ENCODE results near the gene TRMT5. TPM values are rescaled to one million over a fixed set of nuclear protein-coding genes. Genes with fewer than 3 reads are reported as not detected.

TRMT5 gene
- total and polyA plus RNA-seq, 2 of the 8 experiments (the other 6 are each of a cell fraction or from before 2014, with no cell fraction given), result 4.3 to 24.2 TPM

GRCh38 chr14:60931218-60931617 is 49.7 kb downstream of the TRMT5 start:
- H3K4me2 ChIP-seq (ENCODE audit: insufficient read depth in 1 of 2, low read depth in 2 of 2, low read length in 2 of 2), result no peak overlapping the region
- H3K79me1 ChIP-seq (ENCODE audit: low read depth, low read length), result no peaks in the 10 kb centered on the region
- no peak overlapping the region for H3K4ac ChIP-seq (replicated peaks; ENCODE audit: insufficient read length, low read depth, low read length)
- no peak overlapping the region for H2BK12ac ChIP-seq (ENCODE audit: low read depth, low read length)
- 80% methylated on average over 1 of the region's 1 CpG; no CpG with 5 or more reads in 1 of the 2 experiments for WGBS, 2 experiments (ENCODE audit: extremely low coverage in 1 of 2, insufficient coverage in 1 of 2, insufficient read length in 1 of 2, insufficient replicate concordance in 2 of 2, low coverage in 1 of 2, low lambda C conversion rate in 2 of 2, missing lambda C conversion rate in 1 of 2)
- H2BK120ac ChIP-seq (replicated peaks; ENCODE audit: low read depth, low read length), result no peak overlapping the region
- no peak overlapping the region for H3K27ac ChIP-seq (ENCODE audit: low read depth, low read length)
- H3K23ac ChIP-seq (ENCODE audit: insufficient read length), result no peak overlapping the region
- H2AFZ ChIP-seq (ENCODE audit: low read length), result no peak overlapping the region
- H3K79me2 ChIP-seq (ENCODE audit: control insufficient read depth in 1 of 2, insufficient read depth in 2 of 2, low read length in 2 of 2), result no peaks in the 10 kb centered on the region
- peak overlapping the region; percentile 29; the same call in 1 of the 2 replicates for H4K8ac ChIP-seq (ENCODE audit: extremely low read depth, insufficient read depth, low read length)
- no peak overlapping the region for H3K14ac ChIP-seq (ENCODE audit: insufficient read length)
- TF ChIP-seq RBBP5 (IDR thresholded peaks at IDR 0.05; ENCODE audit: borderline replicate concordance, low read depth, low read length) (no peak), ZNF274 (IDR thresholded peaks at IDR 0.05; ENCODE audit: borderline replicate concordance, extremely low read depth, low read length) (no peak), SIX5 (IDR thresholded peaks at IDR 0.05; ENCODE audit: low read depth, low read length) (no peak)
- no peak for FAIRE-seq
- H3K9ac ChIP-seq (replicated peaks in 1 of 4; ENCODE audit: extremely low read depth in 1 of 4, low read depth in 3 of 4, low read length in 3 of 4), result no peak overlapping the region
- no peak overlapping the region for H3K56ac ChIP-seq (replicated peaks; ENCODE audit: insufficient read length, low read depth, low read length)
- H3K18ac ChIP-seq (ENCODE audit: extremely low read depth, low read length), result no peak overlapping the region
- H4K5ac ChIP-seq (ENCODE audit: insufficient read length, low read depth, low read length), result no peak overlapping the region
- ChIA-PET POLR2A (ENCODE audit: partially characterized antibody) (no interaction called here), CTCF (ENCODE audit: partially characterized antibody) (interaction anchor here (0.6 kb wide), 1 partner anchor 352 kb away, joined by 3 read pairs; no protein-coding TSS in a partner anchor)
- H3K9me3 ChIP-seq (ENCODE audit: insufficient read depth in 2 of 2, low read depth in 1 of 2, low read length in 1 of 2), result no peaks in the 10 kb centered on the region
- no peak overlapping the region for H2AK5ac ChIP-seq (ENCODE audit: low read depth, low read length)
- no peak overlapping the region for H2BK15ac ChIP-seq (ENCODE audit: low read length)
- H4K20me1 ChIP-seq (replicated peaks in 1 of 2; ENCODE audit: control insufficient read depth in 1 of 2, insufficient read depth in 2 of 2, low read length in 2 of 2), result no peaks in the 10 kb centered on the region
- no peaks in the 10 kb centered on the region for H3K27me3 ChIP-seq (replicated peaks in 1 of 4; ENCODE audit: control insufficient read depth in 3 of 4, extremely low read depth in 1 of 4, insufficient read depth in 3 of 4, low read length in 3 of 4)
- no peak overlapping the region for H2BK5ac ChIP-seq (ENCODE audit: low read depth, low read length)
- DNase-seq (ENCODE audit: low read depth in 1 of 2, low spot score in 2 of 2), result no peak
- no peak overlapping the region for H2BK20ac ChIP-seq (ENCODE audit: low read length)
- H3K4me1 ChIP-seq (replicated peaks in 1 of 4; ENCODE audit: control insufficient read depth in 3 of 4, insufficient read depth in 4 of 4, low read length in 3 of 4), result no peaks in the 10 kb centered on the region
- H3K4me3 ChIP-seq (ENCODE audit: extremely low read depth in 1 of 4, insufficient read depth in 2 of 4, low read depth in 3 of 4, low read length in 4 of 4), result no peak overlapping the region
- H4K91ac ChIP-seq (replicated peaks; ENCODE audit: insufficient read length, low read length), result no peak overlapping the region
- H3K36me3 ChIP-seq (ENCODE audit: control insufficient read depth in 2 of 4, insufficient read depth in 4 of 4, low read length in 3 of 4), result no peaks in the 10 kb centered on the region
- H3K23me2 ChIP-seq (ENCODE audit: low read depth, low read length), result no peaks in the 10 kb centered on the region
